ENCODE measurements around the gene ARHGAP8. TPM values are rescaled to one million over a fixed set of nuclear protein-coding genes. Genes with fewer than 3 reads are reported as not detected.
"Not testable (repeated sequence)": the region's sequence is repeated elsewhere in the genome, so short reads cannot be mapped to it uniquely, and the experiment has no call there.

ARHGAP8 gene
- polyA plus RNA-seq, 4 donors: 24.9 to 63.6 (median 39.5) TPM

GRCh38 chr22:44799077-44799945, 46.9 kb downstream of the ARHGAP8 start:
- DNase-seq (ENCODE audit: low read depth in 4 of 4, low spot score in 2 of 4): no peak

GRCh38 chr22:44799946-44800634, 47.7 kb downstream of the ARHGAP8 start:
- DNase-seq (ENCODE audit: low read depth in 4 of 4, low spot score in 2 of 4): not testable (repeated sequence)

- no peak for DNase-seq (ENCODE audit: low read depth in 4 of 4, low spot score in 2 of 4)
Observed at GRCh38 chr22:44801476-44801875, 49.1 kb downstream of the ARHGAP8 start.

- no peak for DNase-seq (ENCODE audit: low read depth in 4 of 4, low spot score in 2 of 4)
Observed at GRCh38 chr22:44802071-44802700, 49.8 kb downstream of the ARHGAP8 start.

GRCh38 chr22:44802956-44803355, 50.6 kb downstream of the ARHGAP8 start:
- DNase-seq (ENCODE audit: low read depth in 4 of 4, low spot score in 2 of 4): no peak

- no peak for DNase-seq (ENCODE audit: low read depth in 4 of 4, low spot score in 2 of 4)
Observed at GRCh38 chr22:44804327-44804726, 52.0 kb downstream of the ARHGAP8 start.

- no peak for DNase-seq (ENCODE audit: low read depth in 4 of 4, low spot score in 2 of 4)
Observed at GRCh38 chr22:44805711-44806110, 53.3 kb downstream of the ARHGAP8 start.

- DNase-seq (ENCODE audit: low read depth in 4 of 4, low spot score in 2 of 4): no peak
Observed at GRCh38 chr22:44807232-44807631, 54.9 kb downstream of the ARHGAP8 start.

- no peak for DNase-seq (ENCODE audit: low read depth in 4 of 4, low spot score in 2 of 4)
Observed at GRCh38 chr22:44807915-44808690, 55.7 kb downstream of the ARHGAP8 start.

- DNase-seq (ENCODE audit: low read depth in 4 of 4, low spot score in 2 of 4): no peak
Observed at GRCh38 chr22:44809456-44809855, 57.1 kb downstream of the ARHGAP8 start.

- no peak for DNase-seq (ENCODE audit: low read depth in 4 of 4, low spot score in 2 of 4)
Observed at GRCh38 chr22:44811141-44811540, 58.8 kb downstream of the ARHGAP8 start.

- DNase-seq (ENCODE audit: low read depth in 4 of 4, low spot score in 2 of 4): no peak
Observed at GRCh38 chr22:44813416-44813815, 61.0 kb downstream of the ARHGAP8 start.

GRCh38 chr22:44814266-44815098, 62.1 kb downstream of the ARHGAP8 start:
- no peak for DNase-seq (ENCODE audit: low read depth in 4 of 4, low spot score in 2 of 4)

- no peak for DNase-seq (ENCODE audit: low read depth in 4 of 4, low spot score in 2 of 4)
Observed at GRCh38 chr22:44815099-44816070, 63.0 kb downstream of the ARHGAP8 start.

- no peak for DNase-seq (ENCODE audit: low read depth in 4 of 4, low spot score in 2 of 4)
Observed at GRCh38 chr22:44816141-44816540, 63.8 kb downstream of the ARHGAP8 start.

- no peak for DNase-seq (ENCODE audit: low read depth in 4 of 4, low spot score in 2 of 4)
Observed at GRCh38 chr22:44818727-44819126, 66.4 kb downstream of the ARHGAP8 start.

- DNase-seq (ENCODE audit: low read depth in 4 of 4, low spot score in 2 of 4): no peak
Observed at GRCh38 chr22:44819966-44820631, 67.7 kb downstream of the ARHGAP8 start.

Data from left renal cortex interstitium (tissue), 4 donors.